ENCODE results near the gene FAM170A. TPM values are rescaled to one million over a fixed set of nuclear protein-coding genes. Genes with fewer than 3 reads are reported as not detected.

Gene FAM170A
- total RNA-seq, 4 donors from 2014 or later = not detected

- no peak for TF ChIP-seq POLR2A (IDR thresholded peaks at IDR 0.05)
- TF ChIP-seq, protein P1, sequence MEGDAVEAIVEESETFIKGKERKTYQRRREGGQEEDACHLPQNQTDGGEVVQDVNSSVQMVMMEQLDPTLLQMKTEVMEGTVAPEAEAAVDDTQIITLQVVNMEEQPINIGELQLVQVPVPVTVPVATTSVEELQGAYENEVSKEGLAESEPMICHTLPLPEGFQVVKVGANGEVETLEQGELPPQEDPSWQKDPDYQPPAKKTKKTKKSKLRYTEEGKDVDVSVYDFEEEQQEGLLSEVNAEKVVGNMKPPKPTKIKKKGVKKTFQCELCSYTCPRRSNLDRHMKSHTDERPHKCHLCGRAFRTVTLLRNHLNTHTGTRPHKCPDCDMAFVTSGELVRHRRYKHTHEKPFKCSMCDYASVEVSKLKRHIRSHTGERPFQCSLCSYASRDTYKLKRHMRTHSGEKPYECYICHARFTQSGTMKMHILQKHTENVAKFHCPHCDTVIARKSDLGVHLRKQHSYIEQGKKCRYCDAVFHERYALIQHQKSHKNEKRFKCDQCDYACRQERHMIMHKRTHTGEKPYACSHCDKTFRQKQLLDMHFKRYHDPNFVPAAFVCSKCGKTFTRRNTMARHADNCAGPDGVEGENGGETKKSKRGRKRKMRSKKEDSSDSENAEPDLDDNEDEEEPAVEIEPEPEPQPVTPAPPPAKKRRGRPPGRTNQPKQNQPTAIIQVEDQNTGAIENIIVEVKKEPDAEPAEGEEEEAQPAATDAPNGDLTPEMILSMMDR (IDR thresholded peaks at IDR 0.05) = no peak
- TF ChIP-seq EP300 (IDR thresholded peaks at IDR 0.05) = no peak
- H3K4me1 ChIP-seq = no peaks in the 10 kb centered on the region
- DNase-seq (ENCODE audit: low spot score in 2 of 2) = no peak
- 72 to 74% methylated on average over 2 of the region's 2 CpGs for WGBS, 2 donors
- H3K4me3 ChIP-seq = no peak overlapping the region
- H3K36me3 ChIP-seq = no peaks in the 10 kb centered on the region
- H3K27ac ChIP-seq = no peak overlapping the region
- H3K27me3 ChIP-seq = no peaks in the 10 kb centered on the region
- peaks cover 0 to 4% (median 0%) of the 10 kb centered on the region in 4 donors for H3K9me3 ChIP-seq
These were observed 52.4 kb downstream of the FAM170A start for GRCh38 chr5:119681734-119682133.

DNA sequence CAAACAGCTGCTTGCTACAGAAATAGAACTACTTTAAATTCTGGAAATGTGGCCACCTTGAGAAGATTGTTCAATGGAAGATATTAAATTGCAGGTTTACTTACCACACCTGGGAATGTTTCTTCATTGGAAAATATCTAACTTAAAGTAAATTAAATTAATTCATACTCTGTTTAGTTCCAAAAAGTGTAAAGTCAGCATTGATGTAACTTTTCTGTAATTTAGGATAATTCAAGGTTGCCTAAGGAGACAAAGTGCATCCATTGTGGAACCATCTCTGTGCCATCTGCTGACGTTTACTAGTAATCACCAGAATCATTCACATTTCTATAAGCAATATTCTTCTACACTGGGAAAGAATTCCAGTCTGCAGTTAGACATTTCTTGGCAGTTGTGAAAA is 53.0 kb downstream of the FAM170A start:
- peaks cover 0 to 4% (median 0%) of the 10 kb centered on the region in 4 donors for H3K9me3 ChIP-seq
- DNase-seq (ENCODE audit: low spot score in 2 of 2) = no peak
- no peaks in the 10 kb centered on the region for H3K4me1 ChIP-seq
- H3K4me3 ChIP-seq = no peak overlapping the region
- H3K27me3 ChIP-seq = no peaks in the 10 kb centered on the region
- H3K27ac ChIP-seq = no peak overlapping the region
- WGBS, 2 donors = 64 to 69% methylated on average over 1 of the region's 1 CpG
- H3K36me3 ChIP-seq = no peaks in the 10 kb centered on the region
- TF ChIP-seq POLR2A (IDR thresholded peaks at IDR 0.05) (no peak), EP300 (IDR thresholded peaks at IDR 0.05) (no peak)
- TF ChIP-seq, protein P1 (IDR thresholded peaks at IDR 0.05) = no peak

Other genes starting within 250 kb of the FAM170A start
- 100 to 1,000 TPM; 108 to 176 (median 113) TPM for gene HSD17B4, start 177.1 kb upstream of the FAM170A start, total RNA-seq

Measured in tibial nerve (tissue), 4 donors.